GM13976 (cell line): ENCODE data around the gene EVX2.

Experiments
- DNase-seq: peaks from one replicate; pipeline ENCODE4 v3.0.0; 2012; ENCODE audit warnings: low spot score
- in situ Hi-C: fragments of 300-500 bp; cut with MboI; formaldehyde crosslinking; loops from one replicate; pipeline ENCODE4 v1.12.0; 2022; ENCODE audit warnings: low sequenced_read_pairs, mixed read lengths, inconsistent platforms; ENCODE audit not compliant: unreplicated experiment
- TF ChIP-seq, protein P1 (sequence below): IDR thresholded peaks from 2 replicates; pipeline ENCODE4 v1.5.1; 2012; ENCODE audit warnings: borderline replicate concordance, mild to moderate bottlenecking; ENCODE audit not compliant: insufficient read depth; ENCODE audit errors: extremely low read depth, missing control alignments, control extremely low read depth

EVX2 gene

DNA sequence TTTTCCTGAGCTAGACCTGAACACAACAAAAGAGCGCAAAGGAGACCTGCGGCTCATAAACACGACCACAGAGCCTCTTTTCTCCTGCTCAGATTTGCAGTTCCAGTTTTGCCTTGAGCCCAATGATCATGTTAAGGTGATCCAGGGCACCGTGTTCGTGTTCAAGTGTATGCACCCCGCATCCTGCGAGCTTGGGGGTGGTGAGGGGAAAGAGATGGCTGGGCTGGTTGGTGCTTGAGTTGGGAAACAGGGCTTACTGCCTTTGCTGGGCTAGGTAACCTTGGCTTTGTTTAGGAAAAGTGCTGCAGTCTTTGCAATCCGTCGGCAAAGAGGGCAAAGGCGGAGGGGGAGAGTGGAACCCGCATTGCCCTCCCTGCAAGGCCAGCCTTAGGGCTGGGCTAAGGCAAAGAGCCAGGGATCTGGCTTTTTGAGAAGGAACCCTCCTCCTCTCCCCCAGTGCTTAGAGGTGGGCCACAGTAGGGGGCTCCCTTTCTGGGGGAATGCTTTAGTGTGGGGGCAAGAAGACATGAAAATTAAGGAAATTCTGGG is 34.1 kb upstream of the EVX2 start:
- TF ChIP-seq, protein P1, sequence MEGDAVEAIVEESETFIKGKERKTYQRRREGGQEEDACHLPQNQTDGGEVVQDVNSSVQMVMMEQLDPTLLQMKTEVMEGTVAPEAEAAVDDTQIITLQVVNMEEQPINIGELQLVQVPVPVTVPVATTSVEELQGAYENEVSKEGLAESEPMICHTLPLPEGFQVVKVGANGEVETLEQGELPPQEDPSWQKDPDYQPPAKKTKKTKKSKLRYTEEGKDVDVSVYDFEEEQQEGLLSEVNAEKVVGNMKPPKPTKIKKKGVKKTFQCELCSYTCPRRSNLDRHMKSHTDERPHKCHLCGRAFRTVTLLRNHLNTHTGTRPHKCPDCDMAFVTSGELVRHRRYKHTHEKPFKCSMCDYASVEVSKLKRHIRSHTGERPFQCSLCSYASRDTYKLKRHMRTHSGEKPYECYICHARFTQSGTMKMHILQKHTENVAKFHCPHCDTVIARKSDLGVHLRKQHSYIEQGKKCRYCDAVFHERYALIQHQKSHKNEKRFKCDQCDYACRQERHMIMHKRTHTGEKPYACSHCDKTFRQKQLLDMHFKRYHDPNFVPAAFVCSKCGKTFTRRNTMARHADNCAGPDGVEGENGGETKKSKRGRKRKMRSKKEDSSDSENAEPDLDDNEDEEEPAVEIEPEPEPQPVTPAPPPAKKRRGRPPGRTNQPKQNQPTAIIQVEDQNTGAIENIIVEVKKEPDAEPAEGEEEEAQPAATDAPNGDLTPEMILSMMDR, result no peak
- no peak for DNase-seq
- in situ Hi-C loops, result no loop called here

DNA sequence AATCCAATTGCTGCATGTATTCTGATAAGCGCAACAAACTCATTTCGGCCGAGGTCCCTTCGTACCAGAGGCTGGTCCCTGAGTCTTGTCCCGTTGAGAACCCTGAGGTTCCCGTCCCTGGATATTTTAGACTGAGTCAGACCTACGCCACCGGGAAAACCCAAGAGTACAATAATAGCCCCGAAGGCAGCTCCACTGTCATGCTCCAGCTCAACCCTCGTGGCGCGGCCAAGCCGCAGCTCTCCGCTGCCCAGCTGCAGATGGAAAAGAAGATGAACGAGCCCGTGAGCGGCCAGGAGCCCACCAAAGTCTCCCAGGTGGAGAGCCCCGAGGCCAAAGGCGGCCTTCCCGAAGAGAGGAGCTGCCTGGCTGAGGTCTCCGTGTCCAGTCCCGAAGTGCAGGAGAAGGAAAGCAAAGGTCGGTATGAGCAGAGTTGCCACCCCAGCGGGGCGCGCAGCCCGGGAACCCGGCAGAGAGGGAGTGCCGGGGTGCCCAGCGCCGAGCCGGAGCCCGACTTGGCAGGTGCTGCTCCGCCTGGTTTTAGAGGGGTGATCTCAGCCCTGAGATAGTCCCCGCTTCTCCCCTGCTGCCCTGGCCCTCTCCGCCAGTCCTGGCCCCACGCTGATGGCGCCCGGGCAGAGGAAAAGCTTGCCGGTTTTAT is 33.5 kb upstream of the EVX2 start:
- TF ChIP-seq, protein P1, result no peak
- no peak for DNase-seq
- in situ Hi-C loops, result no loop called here

DNA sequence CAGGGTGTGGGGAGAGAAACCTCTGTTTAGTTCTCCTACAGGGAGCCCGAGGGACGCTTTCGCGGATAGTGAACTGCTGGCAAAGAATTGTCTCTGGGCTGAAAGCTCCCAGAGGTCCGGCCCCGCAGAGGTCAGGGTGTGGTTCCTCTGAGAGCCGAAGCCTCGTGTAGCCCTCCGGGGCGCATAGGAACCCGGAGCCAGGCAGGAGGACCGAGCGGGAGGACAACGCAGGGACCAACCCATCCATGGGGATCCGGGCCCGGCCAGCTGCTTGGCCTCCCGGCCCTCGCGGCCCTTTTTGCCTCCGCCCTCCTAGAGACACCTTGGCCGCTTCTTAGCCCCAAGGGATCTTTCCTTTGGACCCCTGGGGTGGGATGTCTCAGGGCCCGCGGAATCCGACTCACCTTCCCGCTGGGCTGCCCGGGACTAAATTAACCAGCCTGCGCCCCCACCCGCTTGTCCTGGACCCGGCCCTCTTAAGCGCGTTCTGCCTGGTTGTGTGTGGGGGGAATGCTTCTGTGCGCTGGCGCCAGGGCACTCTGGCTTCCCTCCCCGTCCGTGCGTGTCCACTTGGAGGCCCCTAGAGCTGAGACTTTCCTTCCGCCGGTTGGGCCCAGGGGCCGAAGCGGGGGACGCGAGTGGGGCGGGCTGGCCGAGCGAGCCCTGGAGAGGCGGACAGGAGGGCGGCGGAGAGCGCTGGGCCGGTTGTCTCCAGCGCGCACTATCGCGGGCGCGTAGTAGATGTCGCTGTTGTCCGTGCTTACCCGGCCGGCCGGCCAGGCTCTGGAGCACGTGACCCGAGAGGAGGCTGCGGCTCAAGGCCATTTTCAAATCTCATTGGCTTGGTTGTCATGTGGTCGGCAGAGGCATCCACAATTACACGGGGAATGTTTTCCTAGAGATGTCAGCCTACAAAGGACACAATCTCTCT is 32.4 kb upstream of the EVX2 start, which contains the start of gene HOXD10:
Gene HOXD10, plus strand, starts transcription at position 896 of the 931 bp plus-strand sequence. CDS start 56 bp downstream, outside the sequence.
- TF ChIP-seq, protein P1, result no peak
- in situ Hi-C loops, result no loop called here
- DNase-seq, result no peak

DNA sequence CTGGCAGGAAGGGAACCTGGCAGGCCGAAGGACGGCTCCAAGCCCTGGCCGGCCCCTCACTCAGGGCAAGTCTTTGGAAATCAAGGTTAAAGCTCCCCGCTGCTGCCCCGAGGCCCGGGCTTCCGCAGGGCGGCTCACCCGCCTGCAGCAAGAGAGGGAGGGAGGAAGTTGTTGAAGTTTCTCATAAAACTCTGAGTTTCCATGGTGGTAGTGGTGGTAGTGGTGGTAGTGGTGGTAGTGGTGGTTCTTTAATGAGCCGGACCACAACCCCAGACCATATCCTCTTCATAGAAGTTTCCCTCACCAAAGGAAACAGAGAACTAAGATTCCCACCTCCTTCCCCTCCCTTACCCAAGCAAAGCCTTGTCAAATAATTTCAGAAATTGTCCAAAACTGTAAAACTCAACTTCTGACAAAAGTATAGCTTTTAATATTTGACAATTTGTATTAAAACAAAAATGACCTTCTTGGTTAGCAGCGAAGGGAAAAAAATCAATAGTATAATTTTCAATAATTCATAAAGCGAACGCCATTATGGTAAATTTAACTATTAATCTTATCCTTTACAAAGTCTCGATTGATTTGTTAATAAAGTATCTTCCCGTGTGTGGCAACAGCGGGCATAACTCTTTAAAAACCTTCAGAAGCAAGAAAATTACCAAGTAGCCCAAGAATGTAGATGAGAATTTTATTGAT is 31.3 kb upstream of the EVX2 start:
- TF ChIP-seq, protein P1, result no peak
- in situ Hi-C loops, result no loop called here
- DNase-seq, result no peak

DNA sequence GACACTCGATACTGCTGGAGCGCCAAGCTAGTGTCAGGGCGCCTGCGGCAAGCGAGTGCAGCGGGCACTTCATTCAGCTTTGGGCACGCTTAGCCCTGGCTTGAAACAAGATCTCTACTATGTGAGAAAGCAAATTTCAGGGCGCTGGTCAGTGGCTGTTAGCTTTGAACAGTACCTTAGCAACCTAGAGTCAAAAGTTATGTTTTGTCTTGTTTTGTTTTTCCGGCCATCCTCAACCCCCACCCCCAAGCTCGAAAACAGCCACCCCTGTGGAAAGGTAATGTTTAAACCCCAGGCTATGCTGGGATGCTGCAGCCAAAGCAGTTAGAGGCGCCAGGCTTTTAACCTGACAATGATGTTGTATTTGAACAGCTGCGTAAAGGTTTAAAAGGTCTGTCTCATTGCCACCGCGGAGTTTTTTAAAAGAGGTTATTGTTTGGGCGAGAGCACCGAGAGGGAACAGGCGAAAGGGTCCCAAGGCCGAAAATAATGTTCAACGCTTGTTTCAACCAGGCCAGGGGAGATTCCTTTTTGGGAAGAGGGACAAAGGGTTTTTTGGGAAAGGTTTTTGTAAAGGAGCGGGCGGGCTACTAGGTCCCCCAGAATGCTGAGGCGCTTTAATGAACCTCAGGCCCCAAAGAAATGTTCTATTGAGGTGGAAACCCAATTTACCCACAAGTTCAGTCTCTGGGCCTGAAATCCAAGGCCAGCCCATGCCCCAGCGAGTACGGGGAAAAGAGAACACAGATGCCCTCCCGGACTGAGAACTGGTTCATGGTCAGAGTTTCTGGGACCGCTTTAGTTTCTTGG is 30.6 kb upstream of the EVX2 start:
- TF ChIP-seq, protein P1, result no peak
- DNase-seq, result no peak
- in situ Hi-C loops, result no loop called here
